K562 (cell line): ENCODE measurements around the gene SPATA31C1.
A peak's percentile ranks its signal among the peaks of the same experiment; 100 is the strongest.

Experiments used
- CTCF ChIP-seq, 3 experiments: IDR thresholded peaks in 2 of 3; conservative IDR thresholded peaks in 1 of 3; 2 replicates each; pipeline ENCODE4 v1.5.1; 2011 to 2012; ENCODE audit warnings: low read length in 3 of 3, mild to moderate bottlenecking in 3 of 3, control low read depth in 2 of 3, improper control_type of control experiment in 1 of 3, inconsistent platforms in 1 of 3, low read depth in 1 of 3, mixed read lengths in 1 of 3, moderate library complexity in 1 of 3; ENCODE audit not compliant: insufficient read depth in 2 of 3
- HDAC8 ChIP-seq: fragments of 450-650 bp; IDR thresholded peaks from 2 replicates; pipeline ENCODE4 v1.6.1; 2016; ENCODE audit warnings: mild to moderate bottlenecking, missing genetic modification characterization, moderate library complexity, missing compliant biosample characterization
- NFYB ChIP-seq: IDR thresholded peaks from 2 replicates; pipeline ENCODE4 v1.6.1; 2011; ENCODE audit warnings: mild to moderate bottlenecking, moderate library complexity; ENCODE audit not compliant: insufficient read length; ENCODE audit errors: extremely low read depth
- ZNF384 ChIP-seq: IDR thresholded peaks from 2 replicates; pipeline ENCODE4 v1.6.1; 2012; ENCODE audit warnings: low read depth, low read length, improper control_type of control experiment

GRCh38 chr9:87894998-87895625 is 22.6 kb upstream of the SPATA31C1 start:
- TF ChIP-seq CTCF (IDR thresholded peaks at IDR 0.05 in 2 of 3, conservative IDR thresholded peaks at IDR 0.05 in 1 of 3; ENCODE audit: insufficient read depth in 2 of 3, low read depth in 1 of 3, low read length in 3 of 3) (peak in 1 of 3 experiments; percentile 14; a peak in 1 of 6 replicates), NFYB (no peak), ZNF384 (no peak), HDAC8 (tag) (no peak)
